VCaP (cell line): ENCODE measurements around the gene SYNDIG1.

Experiments
- H3K27ac ChIP-seq: fragments of 450-650 bp; 2 replicates; pipeline ENCODE4 v1.5.1; 2017
- CTCF ChIP-seq: fragments of 450-650 bp; conservative IDR thresholded peaks from 2 replicates; pipeline ENCODE4 v1.5.1; 2017; ENCODE audit warnings: mild to moderate bottlenecking, moderate library complexity

SYNDIG1 gene

GRCh38 chr20:24694157-24694726 is 224.8 kb downstream of the SYNDIG1 start:
- H3K27ac ChIP-seq: peak overlapping the region; percentile 89
- no peak for TF ChIP-seq CTCF

- 0 out of 2 replicates have a peak, but pooled peaks have one; percentile 12 for TF ChIP-seq CTCF
- peak overlapping the region; percentile 89 for H3K27ac ChIP-seq
Observed at GRCh38 chr20:24694727-24695528, 225.5 kb downstream of the SYNDIG1 start.

GRCh38 chr20:24695529-24696225 is 226.2 kb downstream of the SYNDIG1 start:
- TF ChIP-seq CTCF: no peak
- peak overlapping the region; percentile 89 for H3K27ac ChIP-seq

- no peak for TF ChIP-seq CTCF
- H3K27ac ChIP-seq: peak overlapping the region; percentile 89
Observed at GRCh38 chr20:24696396-24696795, 227.0 kb downstream of the SYNDIG1 start.

- no peak overlapping the region for H3K27ac ChIP-seq
- TF ChIP-seq CTCF: no peak
Observed at GRCh38 chr20:24697411-24697810, 228.0 kb downstream of the SYNDIG1 start.

- no peak overlapping the region for H3K27ac ChIP-seq
- no peak for TF ChIP-seq CTCF
Observed at GRCh38 chr20:24698189-24698588, 228.8 kb downstream of the SYNDIG1 start.

- TF ChIP-seq CTCF: no peak
- no peak overlapping the region for H3K27ac ChIP-seq
Observed at GRCh38 chr20:24698706-24699206, 229.3 kb downstream of the SYNDIG1 start.
